Neural cell (in vitro differentiated cells): ENCODE measurements around the gene OSBPL5. TPM values are rescaled to one million over a fixed set of nuclear protein-coding genes. Genes with fewer than 3 reads are reported as not detected.
A peak's percentile ranks its signal among the peaks of the same experiment; 100 is the strongest.

Experiments
- H2AFZ ChIP-seq: fragments of 200-600, 300-800 bp; sonication (generic), shearing (Covaris generic); 2 replicates; pipeline ENCODE4 v1.6.0; 2014; ENCODE audit warnings: low read depth, mild to moderate bottlenecking, antibody characterized with exemption, low read length, moderate library complexity
- H3F3A ChIP-seq: fragments of 200-600 bp; shearing (Covaris generic); 2 replicates; pipeline ENCODE4 v1.6.1; 2016; ENCODE audit warnings: mild to moderate bottlenecking, moderate library complexity, mixed read lengths, antibody characterized with exemption, low read length; ENCODE audit not compliant: insufficient read depth, poor library complexity, severe bottlenecking
- H3K27ac ChIP-seq: fragments of 200-600, 300-800 bp; sonication (generic), shearing (Covaris generic); 2 replicates; pipeline ENCODE4 v1.5.1; 2014; ENCODE audit warnings: mild to moderate bottlenecking, low read length, moderate library complexity
- H3K27me3 ChIP-seq: fragments of 300-800, 200-600 bp; sonication (generic), shearing (Covaris generic); 2 replicates; pipeline ENCODE4 v1.6.0; 2014; ENCODE audit warnings: mild to moderate bottlenecking, low read depth, low read length, moderate library complexity; ENCODE audit not compliant: insufficient read depth
- H3K36me3 ChIP-seq: fragments of 300-800, 200-600 bp; sonication (generic), shearing (Covaris generic); 2 replicates; pipeline ENCODE4 v1.5.1; 2014; ENCODE audit warnings: mild to moderate bottlenecking, antibody characterized with exemption, low read length, moderate library complexity; ENCODE audit not compliant: insufficient read depth
- H3K4me2 ChIP-seq: fragments of 300-800, 200-600 bp; sonication (generic), shearing (Covaris generic); 2 replicates; pipeline ENCODE4 v1.6.0; 2014; ENCODE audit warnings: mild to moderate bottlenecking, low read length
- H3K4me3 ChIP-seq: fragments of 300-800, 200-600 bp; sonication (generic), shearing (Covaris generic); 2 replicates; pipeline ENCODE4 v1.5.1; 2014; ENCODE audit warnings: mild to moderate bottlenecking, low read length, moderate library complexity
- H3K79me2 ChIP-seq: fragments of 200-600 bp; shearing (Covaris generic); replicated peaks from 2 replicates; pipeline ENCODE4 v1.6.0; 2014; ENCODE audit warnings: mild to moderate bottlenecking, low read length, moderate library complexity; ENCODE audit not compliant: insufficient read depth
- H3K9ac ChIP-seq: fragments of 300-800, 200-600 bp; sonication (generic), shearing (Covaris generic); 2 replicates; pipeline ENCODE4 v1.6.1; 2016; ENCODE audit warnings: mild to moderate bottlenecking, low read length, mixed read lengths
- H3K9me2 ChIP-seq: fragments of 200-600 bp; shearing (Covaris generic); 2 replicates; pipeline ENCODE4 v1.6.1; 2016; ENCODE audit warnings: mild to moderate bottlenecking, low read length, mixed read lengths; ENCODE audit not compliant: insufficient read depth
- H3K9me3 ChIP-seq: fragments of 200-600, 300-800 bp; sonication (generic), shearing (Covaris generic); 2 replicates; pipeline ENCODE4 v1.6.1; 2016; ENCODE audit warnings: mild to moderate bottlenecking, mixed run types, low read length, moderate library complexity, mixed read lengths
- H4K20me1 ChIP-seq: fragments of 200-600 bp; shearing (Covaris generic); 2 replicates; pipeline ENCODE4 v1.6.1; 2016; ENCODE audit warnings: mild to moderate bottlenecking, mixed run types; ENCODE audit not compliant: insufficient read depth
- CTCF ChIP-seq: fragments of 450-650 bp; IDR thresholded peaks from 2 replicates; pipeline ENCODE4 v1.5.1; 2014; ENCODE audit warnings: antibody characterized with exemption, mild to moderate bottlenecking, moderate library complexity; ENCODE audit not compliant: poor library complexity, severe bottlenecking
- EP300 ChIP-seq: fragments of 450-650 bp; conservative IDR thresholded peaks from 2 replicates; pipeline ENCODE4 v1.6.1; 2014; ENCODE audit warnings: antibody characterized with exemption, mild to moderate bottlenecking, moderate library complexity; ENCODE audit not compliant: poor library complexity, severe bottlenecking
- EZH2 ChIP-seq: fragments of 200-600, 300-800 bp; shearing (Covaris generic), sonication (generic); IDR thresholded peaks from 2 replicates; pipeline ENCODE4 v1.6.1; 2014; ENCODE audit warnings: antibody characterized with exemption, low read length, borderline replicate concordance, mild to moderate bottlenecking; ENCODE audit not compliant: insufficient read depth, poor library complexity, severe bottlenecking
- MXI1 ChIP-seq: fragments of 450-650 bp; conservative IDR thresholded peaks from 2 replicates; pipeline ENCODE4 v1.6.1; 2014; ENCODE audit warnings: antibody characterized with exemption, mild to moderate bottlenecking; ENCODE audit not compliant: poor library complexity, severe bottlenecking
- POLR2AphosphoS5 ChIP-seq: IDR thresholded peaks from 2 replicates; pipeline ENCODE4 v1.6.1; 2012
- RAD21 ChIP-seq: fragments of 450-650 bp; conservative IDR thresholded peaks from 2 replicates; pipeline ENCODE4 v1.6.1; 2014; ENCODE audit warnings: antibody characterized with exemption, mild to moderate bottlenecking, moderate library complexity
- SMC3 ChIP-seq: fragments of 450-650 bp; conservative IDR thresholded peaks from 2 replicates; pipeline ENCODE4 v1.6.1; 2014; ENCODE audit warnings: antibody characterized with exemption, mild to moderate bottlenecking, moderate library complexity; ENCODE audit not compliant: poor library complexity
- TAF1 ChIP-seq: IDR thresholded peaks from 2 replicates; pipeline ENCODE4 v1.6.1; 2012; ENCODE audit warnings: low read depth
- polyA plus RNA-seq: library from polyadenylated mRNA; depleted of rRNA; stranded (reverse); fragments of >200 nt; gene quantifications from 2 replicates; pipeline ENCODE4 v1.2.3, GENCODE V29; 2014
- TF ChIP-seq, protein P1 (sequence below): IDR thresholded peaks from 2 replicates; pipeline ENCODE4 v1.6.1; 2012; ENCODE audit warnings: borderline replicate concordance

The OSBPL5 gene
- polyA plus RNA-seq, 1 donor from 2014 or later, result 49.1 TPM

GRCh38 chr11:3166268-3167142 lies 1.4 kb upstream of the OSBPL5 start:
- H3K36me3 ChIP-seq, result no peaks in the 10 kb centered on the region
- no peak overlapping the region for H3K4me2 ChIP-seq
- H3F3A ChIP-seq, result no peaks in the 10 kb centered on the region
- no peaks in the 10 kb centered on the region for H3K9me2 ChIP-seq
- peaks cover 31% of the 10 kb centered on the region for H3K79me2 ChIP-seq
- H3K27me3 ChIP-seq, result no peaks in the 10 kb centered on the region
- H2AFZ ChIP-seq, result no peak overlapping the region
- no peak overlapping the region for H3K27ac ChIP-seq
- no peak overlapping the region for H3K4me3 ChIP-seq
- no peak for TF ChIP-seq POLR2AphosphoS5
- TF ChIP-seq EP300, result no peak
- TF ChIP-seq, protein P1, sequence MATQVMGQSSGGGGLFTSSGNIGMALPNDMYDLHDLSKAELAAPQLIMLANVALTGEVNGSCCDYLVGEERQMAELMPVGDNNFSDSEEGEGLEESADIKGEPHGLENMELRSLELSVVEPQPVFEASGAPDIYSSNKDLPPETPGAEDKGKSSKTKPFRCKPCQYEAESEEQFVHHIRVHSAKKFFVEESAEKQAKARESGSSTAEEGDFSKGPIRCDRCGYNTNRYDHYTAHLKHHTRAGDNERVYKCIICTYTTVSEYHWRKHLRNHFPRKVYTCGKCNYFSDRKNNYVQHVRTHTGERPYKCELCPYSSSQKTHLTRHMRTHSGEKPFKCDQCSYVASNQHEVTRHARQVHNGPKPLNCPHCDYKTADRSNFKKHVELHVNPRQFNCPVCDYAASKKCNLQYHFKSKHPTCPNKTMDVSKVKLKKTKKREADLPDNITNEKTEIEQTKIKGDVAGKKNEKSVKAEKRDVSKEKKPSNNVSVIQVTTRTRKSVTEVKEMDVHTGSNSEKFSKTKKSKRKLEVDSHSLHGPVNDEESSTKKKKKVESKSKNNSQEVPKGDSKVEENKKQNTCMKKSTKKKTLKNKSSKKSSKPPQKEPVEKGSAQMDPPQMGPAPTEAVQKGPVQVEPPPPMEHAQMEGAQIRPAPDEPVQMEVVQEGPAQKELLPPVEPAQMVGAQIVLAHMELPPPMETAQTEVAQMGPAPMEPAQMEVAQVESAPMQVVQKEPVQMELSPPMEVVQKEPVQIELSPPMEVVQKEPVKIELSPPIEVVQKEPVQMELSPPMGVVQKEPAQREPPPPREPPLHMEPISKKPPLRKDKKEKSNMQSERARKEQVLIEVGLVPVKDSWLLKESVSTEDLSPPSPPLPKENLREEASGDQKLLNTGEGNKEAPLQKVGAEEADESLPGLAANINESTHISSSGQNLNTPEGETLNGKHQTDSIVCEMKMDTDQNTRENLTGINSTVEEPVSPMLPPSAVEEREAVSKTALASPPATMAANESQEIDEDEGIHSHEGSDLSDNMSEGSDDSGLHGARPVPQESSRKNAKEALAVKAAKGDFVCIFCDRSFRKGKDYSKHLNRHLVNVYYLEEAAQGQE, result no peak
- TF ChIP-seq EZH2, result no peak
- TF ChIP-seq SMC3, result no peak
- TF ChIP-seq CTCF, result no peak
- no peak for TF ChIP-seq TAF1
- TF ChIP-seq MXI1, result no peak
- TF ChIP-seq RAD21, result no peak
- H4K20me1 ChIP-seq, result no peaks in the 10 kb centered on the region
- no peaks in the 10 kb centered on the region for H3K9me3 ChIP-seq
- no peak overlapping the region for H3K9ac ChIP-seq

GRCh38 chr11:3165916-3166267 lies 782 bp upstream of the OSBPL5 start:
- Histone ChIP-seq H2AFZ (no peak overlapping the region), H3K4me3 (peak overlapping the region; percentile 95), H3K79me2 (peaks cover 33% of the 10 kb centered on the region), H3K9me2 (no peaks in the 10 kb centered on the region), H3K9ac (peak overlapping the region; percentile 84), H3K9me3 (no peaks in the 10 kb centered on the region), H3K4me2 (peak overlapping the region; percentile 59), H3F3A (no peaks in the 10 kb centered on the region), H4K20me1 (no peaks in the 10 kb centered on the region), H3K27ac (no peak overlapping the region), H3K27me3 (no peaks in the 10 kb centered on the region), H3K36me3 (no peaks in the 10 kb centered on the region)
- TF ChIP-seq EZH2 (no peak), RAD21 (no peak), CTCF (no peak), MXI1 (no peak), EP300 (no peak), POLR2AphosphoS5 (no peak), SMC3 (no peak), TAF1 (no peak)
- TF ChIP-seq, protein P1, result no peak
